SK-N-SH (cell line): ENCODE results near the gene DSE.

Experiments used
- CTCF ChIP-seq: fragments of 200-600 bp; sonication (generic); IDR thresholded peaks from 2 replicates; pipeline ENCODE4 v1.6.1; 2017; ENCODE audit warnings: antibody characterized with exemption, mild to moderate bottlenecking, moderate library complexity
- EP300 ChIP-seq, 2 experiments: IDR thresholded peaks; 2 replicates each; pipeline versions ENCODE4 v1.4.0 to v1.6.1; 2012; ENCODE audit warnings: borderline replicate concordance in 1 of 2, low read depth in 1 of 2, low read length in 1 of 2
- FOXJ3 ChIP-seq: sonication (generic); formaldehyde crosslinking; IDR thresholded peaks from 2 replicates; pipeline ENCODE4 v1.5.1; 2020; ENCODE audit warnings: mild to moderate bottlenecking, missing genetic modification reagents
- MXI1 ChIP-seq: IDR thresholded peaks from 2 replicates; pipeline ENCODE4 v1.6.1; 2012; ENCODE audit warnings: mild to moderate bottlenecking, low read depth, low read length, improper control_type of control experiment
- POLR2AphosphoS5 ChIP-seq: IDR thresholded peaks from 2 replicates; pipeline ENCODE4 v1.6.1; 2012; ENCODE audit warnings: low read depth, low read length
- REST ChIP-seq: IDR thresholded peaks from 2 replicates; pipeline ENCODE4 v1.6.1; 2012; ENCODE audit warnings: mild to moderate bottlenecking, low read depth, low read length, moderate library complexity
- USF2 ChIP-seq: fragments of 150-350 bp; IDR thresholded peaks from 2 replicates; pipeline ENCODE4 v1.6.1; 2017; ENCODE audit warnings: antibody characterized with exemption, low read length, low read depth, borderline replicate concordance

- TF ChIP-seq REST, result no peak
- no peak for TF ChIP-seq CTCF
- TF ChIP-seq POLR2AphosphoS5, result no peak
- no peak for TF ChIP-seq MXI1
- TF ChIP-seq USF2, result no peak
- no peak for TF ChIP-seq EP300 (IDR thresholded peaks at IDR 0.05; ENCODE audit: borderline replicate concordance in 1 of 2, low read depth in 1 of 2, low read length in 1 of 2)
- no peak for TF ChIP-seq FOXJ3 (CRISPR knock-in tag)
Observed at GRCh38 chr6:116399287-116399686, 28.5 kb downstream of the DSE start.
